A549 (cell line): Measurements from ENCODE around the gene RNU4-1. TPM values are rescaled to one million over a fixed set of nuclear protein-coding genes. Genes with fewer than 3 reads are reported as not detected.

ENCODE experiments used
- ATAC-seq, 2 experiments: fragments of 200-7000 bp in 1 of 2; fragments of >200 bp in 1 of 2; cut with Nextera tagmentation in 1 of 2; cut with Tn5 transposase in 1 of 2; 3 replicates each; pipeline versions ENCODE4 v1.8.0 to v1.9.1; 2018 to 2020; ENCODE audit warnings: mild to moderate bottlenecking in 1 of 2, moderate library complexity in 1 of 2
- CTCF ChIA-PET: fragments of 300-600 bp; sonication (Branson Sonifier 250); formaldehyde crosslinking; extraction: SDS; loops from one replicate; lab custom pipeline; 2021; ENCODE audit warnings: antibody characterized with exemption, inconsistent platforms; lab: Yijun Ruan, JAX
- POLR2A ChIA-PET: fragments of 350-600 bp; formaldehyde crosslinking; extraction: SDS; loops from one replicate; lab custom pipeline; 2021; ENCODE audit warnings: antibody characterized with exemption, inconsistent platforms; lab: Yijun Ruan, JAX
- DNase-seq, 2 experiments: peaks; one replicate each; pipeline versions ENCODE4 v3.0.0 to v3.0.0-alpha.2; 2011 to 2016; ENCODE audit warnings: low read depth in 1 of 2, low spot score in 1 of 2
- FAIRE-seq: peaks from 2 replicates; lab custom pipeline; 2011; peaks lifted over from hg19 to GRCh38; lab: Jason Lieb, UNC
- H3K27ac ChIP-seq, 2 experiments: fragments of >200 bp; sonication (Bioruptor Twin); formaldehyde crosslinking; 3 replicates each; pipeline ENCODE4 v1.5.1; 2016 to 2017
- H3K4me1 ChIP-seq: fragments of >200 bp; sonication (Bioruptor Twin); formaldehyde crosslinking; 3 replicates; pipeline ENCODE4 v1.6.1; 2016
- H3K4me2 ChIP-seq: fragments of >200 bp; sonication (Bioruptor Twin); formaldehyde crosslinking; 3 replicates; pipeline ENCODE4 v1.6.1; 2016
- H3K4me3 ChIP-seq: fragments of >200 bp; sonication (Bioruptor Twin); formaldehyde crosslinking; 3 replicates; pipeline ENCODE4 v1.5.1; 2016
- H3K9me3 ChIP-seq: fragments of >200 bp; sonication (Bioruptor Twin); formaldehyde crosslinking; 3 replicates; pipeline ENCODE4 v1.6.1; 2016
- CEBPB ChIP-seq, 2 experiments: fragments of >200 bp in 1 of 2; sonication (Bioruptor Twin) in 1 of 2; formaldehyde crosslinking in 1 of 2; IDR thresholded peaks; 2 replicates each; pipeline ENCODE4 v1.6.1; 2012 to 2016
- EP300 ChIP-seq, 2 experiments: fragments of >200 bp; sonication (Bioruptor Twin); formaldehyde crosslinking; IDR thresholded peaks; 2 replicates in 1 of 2; 3 replicates in 1 of 2; pipeline ENCODE4 v1.6.1; 2016 to 2017
- ESRRA ChIP-seq: fragments of 150-350 bp; IDR thresholded peaks from 2 replicates; pipeline ENCODE4 v1.6.1; 2014; ENCODE audit warnings: mild to moderate bottlenecking, low read length, borderline replicate concordance
- HMGXB4 ChIP-seq: fragments of 250-450 bp; sonication (Bioruptor Pico); IDR thresholded peaks from 2 replicates; pipeline ENCODE4 v1.5.0; 2021; ENCODE audit warnings: mild to moderate bottlenecking, moderate library complexity, borderline replicate concordance
- HOXB5 ChIP-seq: fragments of 250-450 bp; sonication (Bioruptor Pico); IDR thresholded peaks from 2 replicates; pipeline ENCODE4 v1.5.0; 2020; ENCODE audit warnings: mild to moderate bottlenecking, moderate library complexity
- JUNB ChIP-seq: fragments of >200 bp; sonication (Bioruptor Twin); formaldehyde crosslinking; IDR thresholded peaks from 2 replicates; pipeline ENCODE4 v1.6.1; 2016
- MYC ChIP-seq: IDR thresholded peaks from 2 replicates; pipeline ENCODE4 v1.6.1; 2012; ENCODE audit warnings: mild to moderate bottlenecking, inconsistent platforms, low read length, improper control_type of control experiment, borderline replicate concordance
- NR3C1 ChIP-seq: fragments of >200 bp; sonication (Bioruptor Twin); formaldehyde crosslinking; IDR thresholded peaks from 3 replicates; pipeline ENCODE4 v1.6.1; 2017
- PHF8 ChIP-seq: fragments of 200-600 bp; sonication (generic); IDR thresholded peaks from 2 replicates; pipeline ENCODE4 v1.6.1; 2016; ENCODE audit warnings: low read depth, mild to moderate bottlenecking, antibody characterized with exemption, moderate library complexity, borderline replicate concordance
- POLR2A ChIP-seq: IDR thresholded peaks from 2 replicates; pipeline ENCODE4 v1.6.1; 2012; ENCODE audit warnings: mild to moderate bottlenecking, low read length
- RARB ChIP-seq: fragments of 250-450 bp; sonication (Bioruptor Pico); IDR thresholded peaks from 2 replicates; pipeline ENCODE4 v1.8.0; 2021; ENCODE audit warnings: mild to moderate bottlenecking, moderate library complexity
- RCOR1 ChIP-seq: fragments of 150-350 bp; IDR thresholded peaks from 2 replicates; pipeline ENCODE4 v1.6.1; 2014; ENCODE audit warnings: antibody characterized with exemption, low read length, low read depth
- RFX5 ChIP-seq: fragments of 450-650 bp; IDR thresholded peaks from 2 replicates; pipeline ENCODE4 v1.7.1; 2014; ENCODE audit warnings: antibody characterized with exemption, mild to moderate bottlenecking, moderate library complexity
- RNF2 ChIP-seq: fragments of 200-600 bp; sonication (generic); IDR thresholded peaks from 2 replicates; pipeline ENCODE4 v1.6.1; 2016; ENCODE audit warnings: low read depth, mild to moderate bottlenecking, antibody characterized with exemption, moderate library complexity, borderline replicate concordance
- TP53 ChIP-seq: fragments of 250-450 bp; sonication (Bioruptor Pico); IDR thresholded peaks from 2 replicates; pipeline ENCODE4 v1.5.0; 2021; ENCODE audit warnings: mild to moderate bottlenecking, moderate library complexity
- ZC3H11A ChIP-seq: fragments of 450-650 bp; IDR thresholded peaks from 2 replicates; pipeline ENCODE4 v1.6.1; 2014; ENCODE audit warnings: antibody characterized with exemption, mild to moderate bottlenecking
- ZFP36 ChIP-seq: fragments of 450-650 bp; IDR thresholded peaks from 2 replicates; pipeline ENCODE4 v1.6.1; 2014; ENCODE audit warnings: borderline replicate concordance; ENCODE audit not compliant: partially characterized antibody
- WGBS: methylation state at CpG from one replicate; pipeline ENCODE4 v1.1.6; 2017; ENCODE audit errors: missing lambda C conversion rate; 5-methylcytosine and 5-hydroxymethylcytosine counted together
- polyA plus RNA-seq, 4 experiments: library from polyadenylated mRNA; depleted of rRNA in 3 of 4; stranded (reverse); fragments of >200 nt; fragmentation: RNase III in 1 of 4; extraction: RNeasy Plus Mini Kit Qiagen cat#74134 plus additional on column Dnase treatment in 1 of 4; gene quantifications; 2 replicates in 3 of 4; 3 replicates in 1 of 4; pipeline ENCODE4 v1.2.3, GENCODE V29; 2011 to 2017
- TF ChIP-seq, protein P1 (sequence below): fragments of 200-600 bp; sonication (generic); IDR thresholded peaks from 2 replicates; pipeline ENCODE4 v1.6.1; 2016; ENCODE audit warnings: antibody characterized with exemption, mild to moderate bottlenecking, moderate library complexity
- TF ChIP-seq, protein P2 (sequence below): fragments of 250-450 bp; sonication (Bioruptor Pico); IDR thresholded peaks from 2 replicates; pipeline ENCODE4 v1.5.0; 2020; ENCODE audit warnings: low read depth, mild to moderate bottlenecking, moderate library complexity
- TF ChIP-seq, protein P3 (sequence below): IDR thresholded peaks from 2 replicates; pipeline ENCODE4 v1.6.1; 2012; ENCODE audit warnings: low read depth, borderline replicate concordance

The RNU4-1 gene
- polyA plus RNA-seq, 2 of the 4 experiments (the other 2 are of a cell fraction) = not detected

DNA sequence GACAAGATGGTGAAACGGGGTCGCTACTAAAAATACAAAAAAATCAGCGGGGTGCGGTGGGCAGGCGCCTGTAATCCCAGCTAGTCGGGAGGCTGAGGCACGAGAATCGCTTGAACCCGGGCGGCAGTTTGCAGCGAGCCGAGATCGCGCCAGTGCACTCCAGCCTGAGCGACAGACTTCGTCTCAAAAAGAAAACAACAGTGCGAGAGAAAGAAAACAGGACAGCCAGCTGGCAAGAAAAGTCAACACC lies 701 bp downstream of the RNU4-1 start:
- H3K4me2 ChIP-seq = peak overlapping the region; percentile 83
- no peak for TF ChIP-seq ESRRA
- TF ChIP-seq ZFP36 = no peak
- no peak for TF ChIP-seq HOXB5
- no peak for TF ChIP-seq RCOR1
- TF ChIP-seq, protein P1, sequence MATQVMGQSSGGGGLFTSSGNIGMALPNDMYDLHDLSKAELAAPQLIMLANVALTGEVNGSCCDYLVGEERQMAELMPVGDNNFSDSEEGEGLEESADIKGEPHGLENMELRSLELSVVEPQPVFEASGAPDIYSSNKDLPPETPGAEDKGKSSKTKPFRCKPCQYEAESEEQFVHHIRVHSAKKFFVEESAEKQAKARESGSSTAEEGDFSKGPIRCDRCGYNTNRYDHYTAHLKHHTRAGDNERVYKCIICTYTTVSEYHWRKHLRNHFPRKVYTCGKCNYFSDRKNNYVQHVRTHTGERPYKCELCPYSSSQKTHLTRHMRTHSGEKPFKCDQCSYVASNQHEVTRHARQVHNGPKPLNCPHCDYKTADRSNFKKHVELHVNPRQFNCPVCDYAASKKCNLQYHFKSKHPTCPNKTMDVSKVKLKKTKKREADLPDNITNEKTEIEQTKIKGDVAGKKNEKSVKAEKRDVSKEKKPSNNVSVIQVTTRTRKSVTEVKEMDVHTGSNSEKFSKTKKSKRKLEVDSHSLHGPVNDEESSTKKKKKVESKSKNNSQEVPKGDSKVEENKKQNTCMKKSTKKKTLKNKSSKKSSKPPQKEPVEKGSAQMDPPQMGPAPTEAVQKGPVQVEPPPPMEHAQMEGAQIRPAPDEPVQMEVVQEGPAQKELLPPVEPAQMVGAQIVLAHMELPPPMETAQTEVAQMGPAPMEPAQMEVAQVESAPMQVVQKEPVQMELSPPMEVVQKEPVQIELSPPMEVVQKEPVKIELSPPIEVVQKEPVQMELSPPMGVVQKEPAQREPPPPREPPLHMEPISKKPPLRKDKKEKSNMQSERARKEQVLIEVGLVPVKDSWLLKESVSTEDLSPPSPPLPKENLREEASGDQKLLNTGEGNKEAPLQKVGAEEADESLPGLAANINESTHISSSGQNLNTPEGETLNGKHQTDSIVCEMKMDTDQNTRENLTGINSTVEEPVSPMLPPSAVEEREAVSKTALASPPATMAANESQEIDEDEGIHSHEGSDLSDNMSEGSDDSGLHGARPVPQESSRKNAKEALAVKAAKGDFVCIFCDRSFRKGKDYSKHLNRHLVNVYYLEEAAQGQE = no peak
- TF ChIP-seq NR3C1 = no peak
- TF ChIP-seq PHF8 = no peak; the same call in 1 of the 2 replicates
- no peak for TF ChIP-seq TP53 (CRISPR knock-in tag)
- no peak for TF ChIP-seq HMGXB4
- no peak for TF ChIP-seq EP300 (IDR thresholded peaks at IDR 0.05)
- no peak for TF ChIP-seq MYC
- TF ChIP-seq RARB (CRISPR knock-in tag) = no peak
- TF ChIP-seq JUNB = no peak
- peaks cover 13% of the 10 kb centered on the region; the same call in 2 of the 3 replicates for H3K4me1 ChIP-seq
- no peak for FAIRE-seq
- no peaks in the 10 kb centered on the region for H3K9me3 ChIP-seq
- POLR2A ChIA-PET = interaction anchor here (1.3 to 4.9 kb wide), 16 partner anchors 9 to 175 kb away, joined by 3 to 220 read pairs (median 12); partner anchors contain the start of genes COX6A1, PXN, RAB35 and RPLP0
- CTCF ChIA-PET = interaction anchor here (0.6 to 17.3 kb wide), 4 partner anchors 10 to 497 kb away, joined by 3 to 221 read pairs (median 31); partner anchors contain the start of genes PXN and SIRT4
- ATAC-seq = peak in 1 of 2 experiments; percentile 10; a peak in 3 of 6 replicates
- H3K27ac ChIP-seq = peak overlapping the region; percentile 91 to 96
- DNase-seq = no peak
- WGBS = 1% methylated on average over 17 of the region's 17 CpGs
- peak overlapping the region; percentile 55 for H3K4me3 ChIP-seq

- 9% methylated on average over 22 of the region's 22 CpGs for WGBS
- peak overlapping the region; percentile 41 for H3K4me3 ChIP-seq
- H3K27ac ChIP-seq = peak overlapping the region; percentile 66 to 85
- no peak for FAIRE-seq
- TF ChIP-seq, protein P2, sequence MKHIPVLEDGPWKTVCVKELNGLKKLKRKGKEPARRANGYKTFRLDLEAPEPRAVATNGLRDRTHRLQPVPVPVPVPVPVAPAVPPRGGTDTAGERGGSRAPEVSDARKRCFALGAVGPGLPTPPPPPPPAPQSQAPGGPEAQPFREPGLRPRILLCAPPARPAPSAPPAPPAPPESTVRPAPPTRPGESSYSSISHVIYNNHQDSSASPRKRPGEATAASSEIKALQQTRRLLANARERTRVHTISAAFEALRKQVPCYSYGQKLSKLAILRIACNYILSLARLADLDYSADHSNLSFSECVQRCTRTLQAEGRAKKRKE = 0 out of 2 replicates have a peak, but pooled peaks have one; percentile 8
- TF ChIP-seq, protein P3, sequence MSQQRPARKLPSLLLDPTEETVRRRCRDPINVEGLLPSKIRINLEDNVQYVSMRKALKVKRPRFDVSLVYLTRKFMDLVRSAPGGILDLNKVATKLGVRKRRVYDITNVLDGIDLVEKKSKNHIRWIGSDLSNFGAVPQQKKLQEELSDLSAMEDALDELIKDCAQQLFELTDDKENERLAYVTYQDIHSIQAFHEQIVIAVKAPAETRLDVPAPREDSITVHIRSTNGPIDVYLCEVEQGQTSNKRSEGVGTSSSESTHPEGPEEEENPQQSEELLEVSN = peak; percentile 51; the same call in 1 of the 2 replicates
- peak; percentile 3; the same call in 1 of the 2 replicates for TF ChIP-seq ESRRA
- no peak for TF ChIP-seq ZFP36
- no peak for TF ChIP-seq RNF2
- TF ChIP-seq ZC3H11A = no peak
- TF ChIP-seq CEBPB (IDR thresholded peaks at IDR 0.05) = peak in 1 of 2 experiments; percentile 72; a peak in 2 of 4 replicates
- no peak for TF ChIP-seq RFX5
- TF ChIP-seq POLR2A = no peak; the same call in none of the 2 replicates
- TF ChIP-seq, all 56 proteins: peak for 4
- DNase-seq (peak; percentile 25 to 74), ATAC-seq (peak; percentile 10 to 41; a peak in 4 of 6 replicates)
- Histone ChIP-seq H3K4me2 (peak overlapping the region; percentile 83), H3K9me3 (no peaks in the 10 kb centered on the region), H3K4me1 (peaks cover 13% of the 10 kb centered on the region; the same call in 2 of the 3 replicates)
- POLR2A ChIA-PET = interaction anchor here (0.7 to 4.9 kb wide), 26 partner anchors 8 to 384 kb away, joined by 3 to 220 read pairs (median 8); partner anchors contain the start of genes COX6A1, PXN, RAB35 and RPLP0
- CTCF ChIA-PET = interaction anchor here (0.7 to 17.3 kb wide), 9 partner anchors 12 to 97 kb away, joined by 4 to 221 read pairs (median 7); partner anchors contain the start of genes PXN, RPLP0 and SIRT4
These were observed 2.3 kb downstream of the RNU4-1 start for GRCh38 chr12:120290609-120291305.
